PC-3 (cell line): Measurements from ENCODE around the gene ALOXE3. TPM values are rescaled to one million over a fixed set of nuclear protein-coding genes. Genes with fewer than 3 reads are reported as not detected.

Source experiments
- ATAC-seq: fragments of 200-7000 bp; cut with Tn5 transposase; 2 replicates; pipeline ENCODE4 v1.9.1; 2020; ENCODE audit warnings: mild to moderate bottlenecking, moderate library complexity
- BruUV-seq: library from RNA; stranded (reverse); fragments of 400-500 nt; replicated peaks from 2 replicates; lab custom pipeline; 2021; lab: Mats Ljungman, UMichigan
- CTCF ChIA-PET: fragments of 300-600 bp; sonication (Branson Sonifier 250); formaldehyde crosslinking; loops from one replicate; lab custom pipeline; 2022; ENCODE audit warnings: antibody characterized with exemption; lab: Charles Lee
- POLR2A ChIA-PET: fragments of 300-600 bp; sonication (Branson Sonifier 250); formaldehyde crosslinking; loops from one replicate; lab custom pipeline; 2022; ENCODE audit warnings: antibody characterized with exemption; ENCODE audit not compliant: unreplicated experiment; lab: Charles Lee
- DNase-seq: peaks from one replicate; pipeline ENCODE4 v3.0.0-alpha.2; 2015
- H2AFZ ChIP-seq: fragments of 300-600 bp; sonication (generic); 2 replicates; pipeline ENCODE4 v1.6.0; 2016; ENCODE audit warnings: antibody characterized with exemption, low read length
- H3F3A ChIP-seq: fragments of 300-600 bp; sonication (generic); one replicate; pipeline ENCODE4 v1.6.0; 2017; ENCODE audit warnings: antibody characterized with exemption, low read length, control low read depth, mild to moderate bottlenecking; ENCODE audit not compliant: unreplicated experiment
- H3K27ac ChIP-seq: fragments of 300-600 bp; sonication (generic); 2 replicates; pipeline ENCODE4 v1.5.1; 2016; ENCODE audit warnings: mild to moderate bottlenecking, low read length
- H3K27me3 ChIP-seq: fragments of 300-600 bp; sonication (generic); 2 replicates; pipeline ENCODE4 v1.6.1; 2016; ENCODE audit warnings: low read length, mixed read lengths
- H3K36me3 ChIP-seq: fragments of 300-600 bp; sonication (generic); 2 replicates; pipeline ENCODE4 v1.6.1; 2016; ENCODE audit warnings: low read depth, mixed run types, low read length, mixed read lengths
- H3K4me1 ChIP-seq: fragments of 300-600 bp; sonication (generic); 2 replicates; pipeline ENCODE4 v1.5.1; 2016; ENCODE audit warnings: low read length; ENCODE audit not compliant: insufficient read depth
- H3K4me2 ChIP-seq: fragments of 300-600 bp; sonication (generic); 2 replicates; pipeline ENCODE4 v1.6.0; 2016; ENCODE audit warnings: low read length
- H3K4me3 ChIP-seq: fragments of 300-600 bp; sonication (generic); 2 replicates; pipeline ENCODE4 v1.5.1; 2016; ENCODE audit warnings: mild to moderate bottlenecking, low read length, mixed read lengths
- H3K79me2 ChIP-seq: fragments of 300-600 bp; sonication (generic); 2 replicates; pipeline ENCODE4 v1.6.1; 2017; ENCODE audit warnings: low read length, mixed read lengths
- H3K9ac ChIP-seq: fragments of 300-600 bp; sonication (generic); 2 replicates; pipeline ENCODE4 v1.6.0; 2016; ENCODE audit warnings: mild to moderate bottlenecking, low read length
- H3K9me2 ChIP-seq: fragments of 300-600 bp; sonication (generic); replicated peaks from 2 replicates; pipeline ENCODE4 v1.6.1; 2016; ENCODE audit warnings: mixed run types, low read length, mixed read lengths
- H3K9me3 ChIP-seq: fragments of 300-600 bp; sonication (generic); 2 replicates; pipeline ENCODE4 v1.6.1; 2016; ENCODE audit warnings: low read length, mixed read lengths
- H4K20me1 ChIP-seq: fragments of 300-600 bp; sonication (generic); 2 replicates; pipeline ENCODE4 v1.6.1; 2016; ENCODE audit warnings: low read length, mixed read lengths
- EZH2 ChIP-seq: fragments of 300-600 bp; sonication (generic); IDR thresholded peaks from one replicate; pipeline ENCODE4 v1.6.1; 2017; ENCODE audit warnings: antibody characterized with exemption, mild to moderate bottlenecking, low read length; ENCODE audit not compliant: unreplicated experiment
- EZH2phosphoT487 ChIP-seq: fragments of 300-600 bp; sonication (generic); IDR thresholded peaks from 2 replicates; pipeline ENCODE4 v1.6.1; 2018; ENCODE audit warnings: mild to moderate bottlenecking, antibody characterized with exemption, low read length, borderline replicate concordance
- intact Hi-C: fragments of 100-400 bp; cut with micrococcal nuclease; formaldehyde crosslinking; loops from 2 replicates; pipeline ENCODE4 v1.9.0; 2023
- total RNA-seq: library from RNA; depleted of rRNA; stranded (reverse); fragments of >200 nt; gene quantifications from 2 replicates; pipeline ENCODE4 v1.2.3, GENCODE V29; 2014
- TF ChIP-seq, protein P1 (sequence below): fragments of 300-600 bp; sonication (generic); conservative IDR thresholded peaks from 2 replicates; pipeline ENCODE4 v1.5.1; 2017; ENCODE audit warnings: antibody characterized with exemption, low read depth, mild to moderate bottlenecking, low read length

The ALOXE3 gene
- total RNA-seq, 1 experiment from 2014 or later = 1.4 TPM

DNA sequence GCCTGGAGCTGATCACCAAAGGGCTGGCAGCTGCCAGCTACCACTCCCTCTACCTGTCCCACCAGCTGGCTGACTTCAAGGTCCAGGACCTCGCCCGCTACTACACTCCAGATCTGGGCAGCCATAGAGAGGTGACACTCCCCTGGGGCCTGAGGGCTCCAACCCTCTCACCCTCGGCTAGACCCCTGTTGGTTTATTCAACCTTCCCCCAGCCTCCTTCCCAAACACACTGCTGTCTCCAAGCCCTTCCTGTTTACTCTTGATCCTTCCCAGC is 48.8 kb downstream of the ALOXE3 start:
- DNase-seq (no peak), ATAC-seq (no peak)
- H3K4me1 ChIP-seq = peaks cover 16% of the 10 kb centered on the region
- no peak overlapping the region for H3K27ac ChIP-seq
- ChIA-PET CTCF (interaction anchor here (1.7 kb wide), 1 partner anchor 9 kb away, joined by 5 read pairs; no protein-coding TSS in a partner anchor), POLR2A (no interaction called here)
- H3K9me2 ChIP-seq = no peaks in the 10 kb centered on the region
- no peaks in the 10 kb centered on the region for H3K79me2 ChIP-seq
- intact Hi-C loops = no loop called here
- H3K27me3 ChIP-seq = peaks cover 27% of the 10 kb centered on the region
- H3K9me3 ChIP-seq = no peaks in the 10 kb centered on the region
- H3K4me3 ChIP-seq = no peak overlapping the region
- BruUV-seq = no TSS peak
- no peak overlapping the region for H3K9ac ChIP-seq
- H3K4me2 ChIP-seq = no peak overlapping the region
- TF ChIP-seq EZH2phosphoT487 (no peak), EZH2 (no peak)
- TF ChIP-seq, protein P1, sequence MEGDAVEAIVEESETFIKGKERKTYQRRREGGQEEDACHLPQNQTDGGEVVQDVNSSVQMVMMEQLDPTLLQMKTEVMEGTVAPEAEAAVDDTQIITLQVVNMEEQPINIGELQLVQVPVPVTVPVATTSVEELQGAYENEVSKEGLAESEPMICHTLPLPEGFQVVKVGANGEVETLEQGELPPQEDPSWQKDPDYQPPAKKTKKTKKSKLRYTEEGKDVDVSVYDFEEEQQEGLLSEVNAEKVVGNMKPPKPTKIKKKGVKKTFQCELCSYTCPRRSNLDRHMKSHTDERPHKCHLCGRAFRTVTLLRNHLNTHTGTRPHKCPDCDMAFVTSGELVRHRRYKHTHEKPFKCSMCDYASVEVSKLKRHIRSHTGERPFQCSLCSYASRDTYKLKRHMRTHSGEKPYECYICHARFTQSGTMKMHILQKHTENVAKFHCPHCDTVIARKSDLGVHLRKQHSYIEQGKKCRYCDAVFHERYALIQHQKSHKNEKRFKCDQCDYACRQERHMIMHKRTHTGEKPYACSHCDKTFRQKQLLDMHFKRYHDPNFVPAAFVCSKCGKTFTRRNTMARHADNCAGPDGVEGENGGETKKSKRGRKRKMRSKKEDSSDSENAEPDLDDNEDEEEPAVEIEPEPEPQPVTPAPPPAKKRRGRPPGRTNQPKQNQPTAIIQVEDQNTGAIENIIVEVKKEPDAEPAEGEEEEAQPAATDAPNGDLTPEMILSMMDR = no peak
- no peaks in the 10 kb centered on the region for H3K36me3 ChIP-seq
- H4K20me1 ChIP-seq = no peaks in the 10 kb centered on the region
- H3F3A ChIP-seq = no peaks in the 10 kb centered on the region
- no peak overlapping the region for H2AFZ ChIP-seq

DNA sequence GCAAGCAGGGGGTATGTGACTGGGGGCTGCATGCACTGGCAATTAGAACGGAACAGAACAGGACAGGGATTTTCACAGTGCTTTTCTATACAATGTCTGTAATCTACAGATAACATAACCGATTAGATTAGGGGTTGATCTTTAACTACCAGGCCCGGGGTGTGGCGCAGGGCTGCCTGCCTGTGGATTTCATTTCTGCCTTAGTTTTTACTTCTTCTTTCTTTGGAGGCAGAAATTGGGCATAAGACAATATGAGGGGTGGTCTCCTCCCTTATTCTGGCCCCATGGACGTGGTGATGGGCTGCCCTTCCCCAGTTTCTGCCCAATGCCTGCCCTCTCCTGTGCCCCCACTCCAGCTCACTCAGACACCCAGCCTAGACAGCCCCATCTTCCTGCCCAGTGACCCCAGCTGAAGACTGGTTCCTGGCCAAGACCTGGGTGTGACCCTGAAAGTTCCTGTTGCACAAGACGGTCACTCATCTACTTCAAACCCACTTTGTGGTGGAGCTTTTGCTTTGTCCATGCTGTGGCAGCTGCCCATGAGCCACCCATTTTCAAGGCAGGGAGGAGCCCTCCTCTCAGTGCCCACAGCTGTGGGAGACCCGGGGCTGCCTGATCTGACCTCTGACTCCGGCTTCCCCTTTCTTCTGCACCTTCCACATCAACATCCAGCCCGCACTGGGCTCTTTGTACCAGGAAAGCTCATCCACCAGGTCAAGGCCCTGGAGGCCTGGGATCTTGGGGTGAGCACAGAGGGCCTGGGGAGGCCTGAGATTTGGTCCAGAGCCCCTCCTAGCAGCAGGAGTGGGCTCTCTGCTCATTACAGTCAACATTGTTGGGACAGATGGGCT is 49.4 kb downstream of the ALOXE3 start:
- no TSS peak for BruUV-seq
- CTCF ChIA-PET = interaction anchor here (1.7 kb wide), 1 partner anchor 9 kb away, joined by 5 read pairs; no protein-coding TSS in a partner anchor
- intact Hi-C loops = no loop called here

More for the DNA sequence above, 49.4 kb downstream of the ALOXE3 start:
- no peak for DNase-seq
- H3K4me2 ChIP-seq = no peak overlapping the region
- no peak overlapping the region for H3K27ac ChIP-seq
- no peaks in the 10 kb centered on the region for H3K36me3 ChIP-seq
- TF ChIP-seq, protein P1 = no peak
- no peak for TF ChIP-seq EZH2phosphoT487
- TF ChIP-seq EZH2 = no peak
- peaks cover 22% of the 10 kb centered on the region for H3K27me3 ChIP-seq
- peaks cover 16% of the 10 kb centered on the region for H3K4me1 ChIP-seq
- POLR2A ChIA-PET = no interaction called here
- H2AFZ ChIP-seq = no peak overlapping the region
- H3F3A ChIP-seq = no peaks in the 10 kb centered on the region
- ATAC-seq = no peak
- H4K20me1 ChIP-seq = no peaks in the 10 kb centered on the region
- H3K9ac ChIP-seq = no peak overlapping the region
- H3K9me2 ChIP-seq = no peaks in the 10 kb centered on the region
- H3K4me3 ChIP-seq = no peak overlapping the region
- H3K9me3 ChIP-seq = no peaks in the 10 kb centered on the region
- H3K79me2 ChIP-seq = no peaks in the 10 kb centered on the region
